Osteoblast (primary cell): ENCODE data around the gene ENGASE. TPM values are rescaled to one million over a fixed set of nuclear protein-coding genes. Genes with fewer than 3 reads are reported as not detected.

Source experiments
- DNase-seq: peaks from one replicate; pipeline ENCODE4 v3.0.0; 2011; ENCODE audit warnings: low spot score, mixed read lengths; ENCODE audit not compliant: insufficient read length; ENCODE audit errors: missing footprints
- H2AFZ ChIP-seq: 2 replicates; pipeline ENCODE4 v1.6.0; 2011; ENCODE audit warnings: mild to moderate bottlenecking, low read length
- H3K27ac ChIP-seq: 2 replicates; pipeline ENCODE4 v1.5.1; 2011; ENCODE audit warnings: mild to moderate bottlenecking, low read depth, low read length, moderate library complexity
- H3K27me3 ChIP-seq: 2 replicates; pipeline ENCODE4 v1.6.0; 2012; ENCODE audit warnings: mild to moderate bottlenecking, control low read depth, inconsistent platforms, low read length, moderate library complexity; ENCODE audit not compliant: insufficient read depth
- H3K36me3 ChIP-seq: 2 replicates; pipeline ENCODE4 v1.5.1; 2011; ENCODE audit warnings: mild to moderate bottlenecking, low read length, control low read depth, moderate library complexity; ENCODE audit not compliant: insufficient read depth
- H3K4me1 ChIP-seq: 2 replicates; pipeline ENCODE4 v1.5.1; 2011; ENCODE audit warnings: mild to moderate bottlenecking, low read length, control low read depth, moderate library complexity; ENCODE audit not compliant: insufficient read depth
- H3K4me2 ChIP-seq: 2 replicates; pipeline ENCODE4 v1.6.0; 2011; ENCODE audit warnings: mild to moderate bottlenecking, low read length; ENCODE audit not compliant: insufficient read depth
- H3K4me3 ChIP-seq: fragments of 200-600 bp; sonication (generic); 3 replicates; pipeline ENCODE4 v1.5.1; 2012; ENCODE audit warnings: mild to moderate bottlenecking, low read length, inconsistent platforms; ENCODE audit not compliant: insufficient read depth
- H3K79me2 ChIP-seq: 2 replicates; pipeline ENCODE4 v1.6.0; 2012; ENCODE audit warnings: mild to moderate bottlenecking, low read length, control low read depth, inconsistent platforms; ENCODE audit not compliant: insufficient read depth
- H3K9me3 ChIP-seq: 2 replicates; pipeline ENCODE4 v1.5.1; 2011; ENCODE audit warnings: low read depth, low read length, control low read depth
- H4K20me1 ChIP-seq: 2 replicates; pipeline ENCODE4 v1.6.0; 2012; ENCODE audit warnings: mild to moderate bottlenecking, low read length, control low read depth; ENCODE audit not compliant: insufficient read depth
- CTCF ChIP-seq: IDR thresholded peaks from 2 replicates; pipeline ENCODE4 v1.5.1; 2011; ENCODE audit warnings: mild to moderate bottlenecking, low read depth, low read length, moderate library complexity; ENCODE audit errors: extremely low read depth
- total RNA-seq: library from RNA; depleted of rRNA; stranded (reverse); fragments of >200 nt; gene quantifications from 2 replicates; pipeline ENCODE4 v1.2.3, GENCODE V29; 2012

Gene ENGASE
- total RNA-seq, 1 donor: 14.5 TPM

GRCh38 chr17:79043191-79043930 is 31.3 kb upstream of the ENGASE start:
- Histone ChIP-seq H3K4me1 (peaks cover 23% of the 10 kb centered on the region), H3K4me2 (no peak overlapping the region), H3K27me3 (peaks cover 27% of the 10 kb centered on the region), H3K9me3 (no peaks in the 10 kb centered on the region), H3K36me3 (no peaks in the 10 kb centered on the region), H2AFZ (no peak overlapping the region), H3K79me2 (no peaks in the 10 kb centered on the region), H4K20me1 (no peaks in the 10 kb centered on the region), H3K27ac (no peak overlapping the region), H3K4me3 (no peak overlapping the region)
- no peak for DNase-seq
- TF ChIP-seq CTCF: no peak

GRCh38 chr17:79043931-79044320 is 30.7 kb upstream of the ENGASE start:
- H3K79me2 ChIP-seq: no peaks in the 10 kb centered on the region

GRCh38 chr17:79044462-79044861 is 30.2 kb upstream of the ENGASE start:
- Histone ChIP-seq H3K79me2 (no peaks in the 10 kb centered on the region), H3K27ac (no peak overlapping the region), H3K4me2 (no peak overlapping the region), H2AFZ (no peak overlapping the region), H3K4me1 (peaks cover 17% of the 10 kb centered on the region), H3K27me3 (peaks cover 27% of the 10 kb centered on the region), H3K9me3 (no peaks in the 10 kb centered on the region), H3K36me3 (no peaks in the 10 kb centered on the region), H4K20me1 (no peaks in the 10 kb centered on the region), H3K4me3 (no peak overlapping the region)
- no peak for TF ChIP-seq CTCF
- DNase-seq: peak; percentile 51

More at GRCh38 chr17:79043931-79044320, 30.7 kb upstream of the ENGASE start:
- no peaks in the 10 kb centered on the region for H3K36me3 ChIP-seq
- peak; percentile 37 for DNase-seq
- H3K4me3 ChIP-seq: no peak overlapping the region
- H3K4me1 ChIP-seq: peaks cover 21% of the 10 kb centered on the region
- no peak overlapping the region for H2AFZ ChIP-seq
- TF ChIP-seq CTCF: no peak
- H3K27ac ChIP-seq: no peak overlapping the region
- no peaks in the 10 kb centered on the region for H4K20me1 ChIP-seq
- H3K4me2 ChIP-seq: no peak overlapping the region
- H3K9me3 ChIP-seq: no peaks in the 10 kb centered on the region
- peaks cover 27% of the 10 kb centered on the region for H3K27me3 ChIP-seq

- H3K36me3 ChIP-seq: no peaks in the 10 kb centered on the region
- H2AFZ ChIP-seq: no peak overlapping the region
Measured at GRCh38 chr17:79045001-79045729, 29.5 kb upstream of the ENGASE start.

More at GRCh38 chr17:79045001-79045729, 29.5 kb upstream of the ENGASE start:
- H3K4me3 ChIP-seq: no peak overlapping the region
- no peaks in the 10 kb centered on the region for H3K79me2 ChIP-seq
- no peak overlapping the region for H3K27ac ChIP-seq
- no peaks in the 10 kb centered on the region for H4K20me1 ChIP-seq
- peaks cover 27% of the 10 kb centered on the region for H3K27me3 ChIP-seq
- no peak overlapping the region for H3K4me2 ChIP-seq
- no peak for TF ChIP-seq CTCF
- no peaks in the 10 kb centered on the region for H3K9me3 ChIP-seq
- peak; percentile 73 for DNase-seq
- H3K4me1 ChIP-seq: peaks cover 17% of the 10 kb centered on the region
